SW 1271 (cell line): ENCODE data around the gene ANKLE2.
"Not testable (repeated sequence)": the region's sequence is repeated elsewhere in the genome, so short reads cannot be mapped to it uniquely, and the experiment has no call there.

ENCODE experiments used
- DNase-seq, 2 experiments: peaks; one replicate each; lab custom pipeline; 2025; lab: John Stamatoyannopoulos, UW

Gene ANKLE2

DNA sequence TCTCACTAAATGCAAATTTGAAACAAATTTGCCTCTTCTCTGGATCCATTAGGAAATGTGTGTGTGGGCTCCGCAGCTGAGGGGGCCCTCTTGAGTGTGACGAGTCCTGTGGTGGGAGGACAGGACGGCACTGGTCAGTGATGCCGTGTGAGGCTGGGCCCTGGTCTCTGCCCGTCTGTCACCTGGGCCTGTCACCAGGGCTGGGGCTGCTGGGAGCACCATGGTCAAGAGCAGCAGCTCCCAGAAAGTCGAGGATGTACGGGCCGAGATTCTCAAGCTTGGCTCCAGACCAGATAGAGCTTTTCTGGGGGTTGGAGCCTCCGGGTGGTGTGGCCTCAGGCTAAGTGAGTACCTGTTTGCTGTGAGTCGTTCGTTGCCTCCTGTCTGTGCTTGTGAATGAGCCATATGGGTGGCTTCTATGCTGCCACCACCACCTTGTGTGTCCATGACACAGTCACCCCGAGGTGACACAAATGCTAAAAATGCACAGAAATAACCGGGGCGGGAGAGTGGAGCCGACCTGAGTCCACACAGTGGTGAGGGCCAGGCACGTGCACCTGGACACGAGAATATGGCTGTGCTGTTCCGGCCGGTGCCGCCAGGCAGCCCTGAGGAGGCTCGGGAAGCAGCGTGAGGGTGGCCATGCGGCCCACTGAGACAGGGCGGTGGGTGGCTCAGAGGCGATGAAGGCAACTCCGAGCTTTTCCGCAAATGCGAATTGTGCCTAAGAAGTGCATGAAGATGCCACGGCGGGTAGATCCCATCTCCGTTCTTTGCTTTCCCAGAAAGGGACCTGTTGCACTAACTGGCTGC is 42.3 kb downstream of the ANKLE2 start:
- no peak for DNase-seq

DNA sequence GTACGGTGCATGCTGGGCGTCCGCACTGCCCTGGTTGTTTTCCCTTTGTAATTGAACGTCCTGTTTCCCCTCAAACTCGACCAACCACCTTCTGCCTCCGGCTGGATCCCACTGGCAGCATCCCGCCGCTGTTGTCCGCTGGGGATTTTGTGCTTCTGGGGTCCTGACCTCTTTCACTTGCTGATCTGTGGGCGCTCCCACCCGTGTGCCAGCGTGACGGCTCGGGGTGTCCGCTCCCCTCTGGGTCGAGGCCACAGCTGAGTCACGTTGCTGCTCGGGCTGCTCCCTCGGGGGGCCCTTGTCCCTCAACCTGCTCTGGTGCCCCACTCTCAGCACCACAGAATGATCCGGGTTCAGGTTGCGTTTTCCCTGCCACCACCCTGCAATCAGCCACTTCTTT is 43.0 kb downstream of the ANKLE2 start:
- DNase-seq = no peak

DNA sequence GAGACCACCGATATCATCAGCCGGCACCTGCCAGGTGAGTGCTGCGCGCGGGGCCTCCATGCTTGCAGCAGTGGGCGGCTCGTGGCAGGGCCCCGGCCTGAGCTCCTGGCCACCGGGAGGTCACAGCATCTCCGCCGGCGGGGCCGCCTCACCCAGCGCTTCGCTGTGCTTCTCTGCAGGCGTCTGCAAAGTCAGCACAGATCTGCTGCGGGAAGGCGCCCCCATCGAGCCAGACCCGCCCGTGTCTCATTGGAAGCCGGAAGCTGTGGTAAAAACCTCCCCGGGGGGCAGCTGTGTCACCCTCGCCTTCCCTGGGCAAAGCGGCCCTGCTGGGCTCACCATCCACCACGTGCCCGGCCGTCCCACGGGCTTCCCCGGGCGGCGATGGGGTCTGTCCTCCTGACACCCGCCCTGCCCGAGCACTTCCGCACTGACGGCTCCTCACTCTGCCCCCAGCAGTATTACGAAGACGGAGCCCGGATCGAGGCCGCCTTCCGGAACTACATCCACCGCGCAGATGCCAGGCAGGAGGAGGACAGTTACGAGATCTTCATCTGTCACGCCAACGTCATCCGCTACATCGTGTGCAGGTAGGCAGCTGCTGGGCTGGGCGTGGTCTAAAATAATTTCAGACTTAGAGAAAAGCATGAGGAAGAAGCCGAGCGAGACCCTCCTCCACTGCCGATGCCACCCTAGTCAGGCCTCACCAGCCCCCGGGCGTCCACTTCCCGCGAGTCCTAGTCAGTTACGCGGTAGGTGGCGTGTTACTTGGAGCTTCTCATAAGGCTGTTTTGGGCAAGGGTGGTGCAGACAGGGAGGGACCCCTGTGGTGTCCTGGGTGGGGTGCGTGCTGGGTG is 43.9 kb downstream of the ANKLE2 start:
- no peak for DNase-seq

GRCh38 chr12:132717011-132717410 is 44.6 kb downstream of the ANKLE2 start:
- no peak for DNase-seq

- DNase-seq = no peak
Measured at GRCh38 chr12:132716356-132716755, 45.3 kb downstream of the ANKLE2 start.

DNA sequence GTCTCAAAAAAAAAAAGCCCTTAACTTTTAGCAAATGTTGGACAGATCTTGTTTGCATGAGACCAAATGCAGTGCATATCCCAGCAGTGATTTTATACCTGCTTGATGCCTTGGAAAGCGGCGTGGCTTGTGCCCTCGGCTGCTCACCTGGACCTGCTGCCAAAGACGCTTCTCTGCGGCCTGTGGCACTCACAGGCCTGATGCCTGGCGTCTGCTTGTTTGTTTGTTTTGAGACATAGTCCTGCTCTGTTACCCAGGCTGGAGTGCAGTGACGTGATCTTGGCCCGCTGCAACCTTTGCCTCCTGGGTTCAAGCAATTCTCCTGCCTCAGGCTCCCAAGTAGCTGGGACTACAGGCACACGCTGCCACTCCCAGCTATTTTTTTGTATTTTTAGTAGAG is 45.8 kb downstream of the ANKLE2 start:
- no peak for DNase-seq

- DNase-seq = no peak
Measured at GRCh38 chr12:132713123-132713522, 48.5 kb downstream of the ANKLE2 start.

- no peak for DNase-seq
Measured at GRCh38 chr12:132711080-132711843, 50.4 kb downstream of the ANKLE2 start.

DNA sequence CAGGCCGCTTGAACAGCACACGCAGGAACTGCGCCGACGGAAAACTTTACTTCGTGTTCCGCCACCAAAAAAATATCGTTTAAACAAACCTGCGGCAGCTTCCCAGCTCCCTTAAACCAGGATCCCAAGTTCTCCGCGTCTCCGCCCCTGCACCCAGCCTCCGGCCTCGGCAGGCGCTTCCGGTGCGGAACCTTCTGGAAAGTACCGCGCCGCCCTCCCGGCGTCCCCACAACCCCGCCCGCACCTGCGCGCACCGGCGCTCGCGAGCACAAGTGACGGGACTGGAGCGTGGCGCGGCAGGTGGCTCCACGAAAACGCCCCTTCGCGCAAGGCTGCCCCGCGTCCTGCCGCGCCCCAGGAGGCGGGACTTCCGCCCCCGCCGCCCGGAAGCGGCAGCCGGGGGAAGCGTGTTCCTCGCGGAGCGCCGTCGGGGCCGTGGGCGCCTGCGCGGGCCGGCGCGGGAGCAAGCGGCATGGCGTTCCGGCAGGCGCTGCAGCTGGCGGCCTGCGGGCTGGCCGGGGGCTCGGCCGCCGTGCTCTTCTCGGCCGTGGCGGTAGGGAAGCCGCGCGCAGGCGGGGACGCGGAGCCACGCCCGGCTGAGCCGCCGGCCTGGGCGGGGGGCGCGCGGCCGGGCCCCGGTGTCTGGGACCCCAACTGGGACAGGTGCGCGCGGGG is 51.1 kb downstream of the ANKLE2 start, which contains the start of gene PGAM5:
TSS of gene PGAM5 (plus strand) at position 438 of the 675 bp plus-strand sequence. CDS start at position 473, 35 bp downstream.
- peak; percentile 45 to 73 for DNase-seq

DNA sequence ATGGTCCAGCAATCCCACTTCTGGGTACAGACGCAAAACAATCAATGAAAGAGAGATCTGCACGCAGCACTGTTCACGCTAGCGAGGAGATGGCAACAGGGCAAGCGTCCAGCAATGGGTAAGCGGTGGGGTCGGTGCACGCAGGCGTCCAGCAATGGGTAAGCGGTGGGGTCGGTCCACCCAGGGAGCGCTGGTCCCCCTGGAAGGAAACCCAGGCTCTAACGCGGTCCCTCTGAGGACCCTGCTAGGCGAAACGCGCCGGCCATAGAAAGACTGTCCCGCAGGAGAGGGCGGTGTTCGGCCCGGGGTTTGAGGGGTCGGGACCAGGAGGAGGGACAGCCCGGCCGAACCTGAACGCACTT is 51.6 kb downstream of the ANKLE2 start:
- no peak for DNase-seq

DNA sequence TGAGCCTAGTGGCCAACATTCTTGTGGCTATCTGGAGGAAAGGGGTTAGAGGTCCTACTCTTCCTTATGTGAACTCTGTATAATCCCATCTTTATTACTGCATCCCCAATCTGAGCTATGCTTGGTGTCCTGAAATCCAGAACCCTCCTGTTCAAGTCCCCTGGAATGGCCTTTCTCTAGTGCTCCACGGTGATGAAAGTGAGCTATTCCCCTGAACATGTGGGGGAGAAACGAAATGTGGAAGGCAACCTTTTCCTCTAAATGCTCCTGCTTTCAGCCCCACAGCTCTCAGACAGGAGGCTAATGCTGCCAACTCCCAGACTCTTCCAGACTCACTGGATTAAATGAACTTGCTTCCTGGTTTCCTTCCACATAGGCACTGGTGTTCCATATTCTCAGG is 53.5 kb downstream of the ANKLE2 start:
- no peak for DNase-seq

DNA sequence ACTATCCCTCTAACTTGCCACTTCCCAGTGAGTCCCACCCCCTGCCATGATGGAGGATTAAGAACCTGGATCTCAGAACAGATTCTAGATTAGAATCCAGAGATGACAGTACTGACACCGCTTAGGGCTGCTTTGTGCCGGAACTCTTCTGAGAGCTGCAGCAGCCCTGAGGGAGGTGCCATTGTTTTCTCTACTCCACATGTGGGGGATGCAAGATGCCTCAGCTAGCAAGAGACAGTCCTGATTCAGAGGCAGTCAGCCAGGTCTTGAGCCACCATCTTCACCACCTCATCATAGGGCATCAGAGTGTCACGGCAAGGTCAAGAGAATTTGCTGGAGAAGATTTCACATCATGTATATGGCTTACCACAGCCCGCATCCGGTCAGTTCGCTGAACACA is 54.4 kb downstream of the ANKLE2 start:
- no peak for DNase-seq

DNA sequence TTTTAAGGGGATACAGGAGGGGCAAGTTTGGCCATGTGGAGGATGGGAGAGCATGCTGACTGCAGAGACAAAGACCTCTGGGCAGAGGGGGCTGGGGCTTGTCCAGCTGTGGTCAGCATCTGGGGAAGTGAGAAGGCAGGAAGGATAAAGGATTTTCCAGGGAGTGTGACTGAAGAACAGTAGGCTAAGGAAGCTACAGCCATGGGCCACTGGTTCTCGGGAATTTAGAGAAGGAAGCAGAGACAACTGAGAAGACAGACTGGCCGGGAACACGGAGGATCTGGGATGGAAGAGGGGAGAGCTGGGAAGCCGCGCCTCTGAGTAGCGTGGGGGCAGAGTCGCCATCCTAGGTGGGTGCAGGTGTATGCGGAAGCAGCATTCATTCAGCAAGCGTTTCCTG is 58.0 kb downstream of the ANKLE2 start:
- DNase-seq = no peak

GRCh38 chr12:132702640-132703039 is 59.0 kb downstream of the ANKLE2 start:
- DNase-seq = no peak

DNA sequence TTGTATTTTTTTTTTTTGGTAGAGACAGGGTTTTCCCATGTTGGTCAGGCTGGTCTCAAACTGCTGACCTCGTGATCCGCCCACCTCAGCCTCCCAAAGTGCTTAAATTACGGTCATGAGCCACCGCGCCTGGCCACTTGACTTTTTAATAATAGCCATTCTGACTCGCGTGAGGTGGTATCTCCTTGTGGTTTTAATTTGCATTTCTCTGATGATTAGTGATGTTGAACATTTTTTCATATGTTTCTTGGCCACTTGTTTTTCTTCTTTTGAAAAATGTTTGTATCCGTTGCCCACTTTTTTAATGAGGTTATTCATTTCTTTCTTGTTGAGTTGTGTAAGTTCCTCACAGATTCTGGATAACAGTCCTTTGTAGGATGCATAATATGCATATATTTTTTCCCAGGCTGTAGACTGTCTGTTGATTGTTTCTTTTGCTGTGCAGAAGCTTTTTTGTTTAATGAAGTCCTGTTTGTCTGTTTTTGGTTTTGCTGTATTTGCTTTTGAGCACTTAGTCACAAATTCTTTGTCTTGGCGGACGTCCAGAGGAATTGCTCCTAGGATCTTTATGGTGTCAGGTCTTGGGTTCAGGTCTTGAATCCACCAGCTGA is 61.3 kb downstream of the ANKLE2 start:
- no peak for DNase-seq

DNA sequence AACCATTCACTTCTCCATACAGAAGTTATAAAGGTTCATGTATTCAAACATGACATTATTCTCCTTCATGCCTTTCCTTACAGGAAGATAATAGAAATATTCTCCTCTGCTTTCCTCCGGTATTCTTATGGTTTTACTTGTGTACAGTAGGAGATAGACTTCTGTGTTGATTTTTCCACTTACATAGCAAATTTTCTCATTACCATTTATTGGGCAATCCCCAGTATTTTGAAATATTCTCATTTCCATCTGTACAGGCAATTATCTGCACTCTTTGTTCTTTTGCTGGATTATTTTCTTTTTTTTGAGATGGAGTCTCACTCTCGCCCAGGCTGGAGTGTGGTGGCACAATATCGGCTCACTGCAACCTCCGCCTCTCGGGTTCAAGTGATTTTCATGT is 63.3 kb downstream of the ANKLE2 start:
- no peak for DNase-seq

GRCh38 chr12:132695431-132695830 is 66.2 kb downstream of the ANKLE2 start:
- DNase-seq = no peak

DNA sequence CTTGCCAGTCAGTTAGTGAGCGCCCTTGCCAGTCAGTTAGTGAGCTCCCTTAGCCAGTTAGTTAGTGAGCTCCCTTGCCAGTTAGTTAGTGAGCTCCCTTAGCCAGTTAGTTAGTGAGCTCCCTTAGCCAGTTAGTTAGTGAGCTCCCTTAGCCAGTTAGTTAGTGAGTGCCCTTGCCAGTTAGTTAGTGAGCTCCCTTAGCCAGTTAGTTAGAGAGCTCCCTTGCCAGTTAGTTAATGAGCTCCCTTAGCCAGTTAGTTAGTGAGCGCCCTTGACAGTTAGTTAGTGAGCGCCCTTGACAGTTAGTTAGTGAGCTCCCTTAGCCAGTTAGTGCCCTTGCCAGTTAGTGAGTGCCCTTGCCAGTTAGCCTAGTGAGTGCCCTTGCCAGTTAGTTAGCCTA is 66.7 kb downstream of the ANKLE2 start:
- not testable (repeated sequence) for DNase-seq

DNA sequence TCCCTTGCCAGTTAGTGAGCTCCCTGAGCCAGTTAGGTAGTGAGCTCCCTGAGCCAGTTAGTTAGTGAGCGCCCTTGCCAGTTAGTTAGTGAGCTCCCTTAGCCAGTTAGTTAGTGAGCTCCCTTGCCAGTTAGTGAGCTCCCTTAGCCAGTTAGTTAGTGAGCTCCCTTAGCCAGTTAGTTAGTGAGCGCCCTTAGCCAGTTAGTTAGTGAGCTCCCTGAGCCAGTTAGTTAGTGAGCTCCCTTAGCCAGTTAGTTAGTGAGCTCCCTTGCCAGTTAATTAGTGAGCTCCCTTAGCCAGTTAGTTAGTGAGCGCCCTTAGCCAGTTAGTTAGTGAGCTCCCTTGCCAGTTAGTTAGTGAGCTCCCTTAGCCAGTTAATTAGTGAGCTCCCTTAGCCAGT is 69.6 kb downstream of the ANKLE2 start:
- DNase-seq = not testable (repeated sequence)

- DNase-seq = no peak
Measured at GRCh38 chr12:132690112-132690511, 71.5 kb downstream of the ANKLE2 start.

DNA sequence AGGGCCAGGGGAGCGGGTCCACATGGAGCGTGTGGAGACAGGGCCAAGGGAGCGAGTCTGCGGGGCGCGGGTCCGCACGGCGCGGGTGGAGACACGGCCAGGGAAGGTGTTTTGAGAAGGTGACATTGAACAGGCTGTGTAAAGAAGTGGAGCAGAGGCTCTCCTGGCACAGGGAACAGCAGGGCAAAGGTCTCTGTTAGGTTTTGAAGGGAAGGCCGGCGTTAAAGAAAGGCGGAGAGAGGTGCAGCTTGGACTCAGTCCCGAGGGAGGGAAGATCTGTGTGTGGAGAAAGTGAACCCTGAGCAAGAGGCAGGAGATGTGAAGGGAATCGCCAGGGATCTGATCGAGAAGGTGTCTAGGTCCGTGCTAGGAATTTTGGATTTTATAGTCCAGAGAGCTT is 72.4 kb downstream of the ANKLE2 start:
- no peak for DNase-seq
